HG03457 (cell line): ENCODE data around the gene ZCCHC7.
A peak's percentile ranks its signal among the peaks of the same experiment; 100 is the strongest.

Experiments used
- ATAC-seq: cut with Tn5 transposase; IDR thresholded peaks from one replicate; pipeline ENCODE4 v1.9.1; 2021; ENCODE audit warnings: moderate number of reproducible peaks; ENCODE audit not compliant: unreplicated experiment

Gene ZCCHC7

GRCh38 chr9:37364751-37365360 lies 244.5 kb downstream of the ZCCHC7 start:
- no peak for ATAC-seq

GRCh38 chr9:37369671-37370070 lies 249.3 kb downstream of the ZCCHC7 start:
- no peak for ATAC-seq

DNA sequence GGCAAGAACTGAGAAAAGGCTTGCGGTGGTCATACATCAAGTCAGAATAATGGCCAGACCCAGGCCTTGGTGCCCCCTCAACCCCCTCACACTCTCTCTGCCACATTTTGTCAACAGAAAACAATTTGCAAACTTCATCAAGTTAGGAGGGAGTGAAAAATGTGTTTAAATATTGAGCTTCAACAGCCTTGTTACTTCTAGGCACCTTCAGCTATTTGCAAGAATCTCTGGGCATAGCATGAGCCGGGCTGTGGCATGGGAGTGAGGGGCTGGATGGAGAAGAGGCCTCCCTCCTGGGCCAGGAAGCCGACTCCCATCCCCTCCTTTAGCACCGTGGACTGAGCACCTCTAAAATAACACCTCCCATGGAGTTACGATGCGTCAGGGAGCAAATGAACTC lies 249.9 kb downstream of the ZCCHC7 start:
- ATAC-seq = no peak

GRCh38 chr9:37370968-37371563 lies 250.7 kb downstream of the ZCCHC7 start:
- peak; percentile 46 for ATAC-seq

GRCh38 chr9:37371565-37372464 lies 251.4 kb downstream of the ZCCHC7 start:
- peak; percentile 15 for ATAC-seq

DNA sequence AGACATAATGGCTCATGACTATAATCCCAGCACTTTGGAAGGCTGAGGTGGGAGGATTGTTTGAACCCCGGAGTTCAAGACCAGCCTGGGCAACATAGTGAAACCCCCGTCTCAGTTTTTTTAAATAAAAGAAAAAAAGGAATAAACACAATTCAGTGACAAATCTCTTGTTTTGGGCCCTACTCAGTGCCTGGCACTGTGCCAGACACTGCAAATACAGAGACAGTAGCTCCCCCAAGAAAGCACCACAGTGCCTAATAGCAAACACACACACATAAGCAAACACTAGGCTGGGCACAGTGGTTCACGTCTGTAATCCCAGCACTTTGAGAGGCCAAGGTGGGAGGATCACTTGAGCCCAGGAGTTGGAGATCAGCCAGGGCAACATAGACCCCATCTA lies 252.5 kb downstream of the ZCCHC7 start:
- no peak for ATAC-seq

DNA sequence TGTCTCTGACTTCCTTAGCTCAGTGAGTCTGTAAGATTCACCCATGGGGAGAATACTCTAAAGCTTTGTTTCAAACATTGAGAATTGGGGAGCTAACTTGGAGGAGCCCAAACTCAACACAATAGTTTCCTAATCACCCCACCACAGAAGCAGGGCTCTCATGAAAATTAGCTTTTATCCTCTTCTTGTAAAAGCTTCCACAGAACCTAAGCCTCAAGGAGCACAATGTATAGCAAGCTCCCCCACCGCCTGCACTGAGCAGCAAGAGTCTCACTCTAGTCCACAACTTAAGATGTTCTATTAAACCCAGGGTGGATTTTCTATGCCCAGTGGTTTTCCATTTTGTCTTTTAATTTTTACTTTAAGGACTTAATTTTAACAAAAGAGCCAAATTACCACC lies 253.2 kb downstream of the ZCCHC7 start:
- ATAC-seq = no peak

DNA sequence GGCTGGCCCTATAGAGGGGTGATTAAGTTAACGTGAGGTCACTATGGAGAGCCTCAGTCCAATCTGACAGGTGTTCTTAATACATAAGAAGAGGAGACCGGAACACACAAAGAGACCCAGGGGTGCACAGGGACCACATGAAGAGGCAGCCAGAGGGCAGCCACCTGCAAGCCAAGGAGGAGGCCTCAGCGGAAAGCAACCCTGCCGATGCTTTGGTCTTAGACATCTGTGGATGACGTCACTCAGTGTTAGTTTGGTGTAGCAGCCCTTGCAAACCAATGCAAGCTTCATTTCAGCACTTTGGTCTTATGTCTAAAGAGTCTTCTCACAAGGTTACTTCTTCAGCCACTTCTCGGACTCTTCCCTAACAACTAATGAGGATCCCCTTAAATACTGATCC lies 254.5 kb downstream of the ZCCHC7 start:
- no peak for ATAC-seq

GRCh38 chr9:37377688-37378612 lies 257.6 kb downstream of the ZCCHC7 start:
- ATAC-seq = no peak

GRCh38 chr9:37378613-37379004 lies 258.2 kb downstream of the ZCCHC7 start:
- ATAC-seq = no peak

DNA sequence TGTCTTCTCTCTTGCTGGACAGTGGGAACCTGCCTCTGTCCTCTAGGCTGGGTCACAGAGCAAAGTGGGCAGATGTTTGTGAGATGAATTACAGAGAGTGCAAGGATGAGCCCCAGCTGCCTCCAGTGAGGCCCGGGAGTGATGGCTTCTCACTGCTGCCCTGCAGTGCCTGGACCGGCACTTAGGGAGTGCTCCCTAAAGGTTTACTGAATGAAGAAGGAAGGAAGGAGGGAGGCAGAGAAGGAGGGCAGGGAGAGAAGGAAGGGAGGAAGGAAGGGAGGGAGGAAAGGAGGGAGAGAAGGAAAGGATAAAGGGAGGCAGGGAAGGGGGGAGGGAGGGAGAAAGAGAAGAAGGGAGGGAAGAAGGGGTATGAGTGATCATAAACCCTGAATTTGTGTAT lies 259.5 kb downstream of the ZCCHC7 start:
- ATAC-seq = no peak

- ATAC-seq = no peak
Measured at GRCh38 chr9:37380570-37380969, 260.2 kb downstream of the ZCCHC7 start.

DNA sequence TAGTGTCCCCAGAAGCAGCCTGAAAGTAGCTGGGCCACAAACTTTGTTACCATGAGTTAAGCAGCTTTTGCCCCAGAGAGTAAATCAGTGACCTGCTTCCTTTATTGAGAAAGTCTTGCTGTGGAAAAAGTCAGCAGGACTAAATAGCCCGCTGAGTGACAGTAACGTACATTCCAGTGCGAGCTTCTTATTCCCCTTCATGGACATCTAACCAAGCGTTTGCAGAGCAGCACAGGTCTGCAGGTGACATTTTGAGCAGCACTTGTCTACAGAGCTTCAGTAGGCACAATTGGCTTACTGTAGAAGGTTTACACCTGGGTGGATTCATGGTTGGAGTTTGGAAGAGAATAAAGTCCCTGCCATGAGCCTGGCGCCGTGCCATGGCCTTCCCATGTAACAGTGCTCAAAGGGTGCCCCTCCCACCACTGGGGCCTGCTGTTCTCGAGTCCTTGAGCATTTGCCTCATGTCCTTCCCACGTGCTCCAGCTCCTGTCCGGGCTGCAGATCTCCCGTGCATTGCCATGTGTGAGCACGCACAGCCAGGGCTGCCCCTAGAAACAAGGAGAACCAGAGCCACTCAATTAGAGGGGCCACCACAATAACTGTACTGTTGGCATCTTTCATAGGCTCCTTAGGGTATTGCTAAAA lies 260.8 kb downstream of the ZCCHC7 start:
- no peak for ATAC-seq

DNA sequence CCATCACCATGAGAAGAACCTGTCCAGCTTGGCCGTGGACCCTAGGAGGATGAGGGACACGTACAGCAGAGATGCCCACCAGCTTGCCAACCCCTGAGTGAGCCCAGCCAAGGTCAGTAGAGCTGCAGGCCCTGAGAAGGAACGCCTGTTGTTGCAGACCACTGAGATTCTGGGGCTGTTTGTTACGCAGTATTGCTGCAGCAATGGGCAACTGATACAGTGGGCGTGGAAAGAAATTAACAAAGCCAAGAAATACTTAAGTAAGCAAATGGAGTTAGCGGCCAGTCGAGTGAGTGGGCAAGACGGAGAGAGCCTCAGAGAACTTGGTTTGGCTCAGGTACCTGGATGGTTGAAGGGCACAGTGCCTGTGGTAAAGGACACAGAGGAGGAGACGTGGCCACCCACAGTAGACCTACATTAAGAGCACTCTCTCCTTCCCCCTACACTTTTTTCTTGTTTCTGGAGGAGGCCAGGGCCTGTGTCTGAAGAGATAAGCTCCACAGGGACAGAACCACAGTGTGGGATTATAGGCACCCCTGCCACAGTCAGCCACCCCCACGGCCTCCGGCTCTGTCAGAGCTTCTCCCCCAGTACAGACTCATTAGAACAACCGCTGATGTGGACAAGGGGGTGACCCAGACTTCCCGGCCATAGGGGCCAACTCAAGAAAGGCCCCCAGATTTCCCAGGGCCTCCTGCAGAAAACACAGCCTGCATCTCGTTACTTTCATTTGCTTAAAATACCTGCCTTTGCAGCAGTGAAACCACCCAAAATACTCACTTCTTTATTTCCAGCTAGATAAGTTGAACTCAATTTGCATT lies 262.0 kb downstream of the ZCCHC7 start:
- ATAC-seq = no peak

DNA sequence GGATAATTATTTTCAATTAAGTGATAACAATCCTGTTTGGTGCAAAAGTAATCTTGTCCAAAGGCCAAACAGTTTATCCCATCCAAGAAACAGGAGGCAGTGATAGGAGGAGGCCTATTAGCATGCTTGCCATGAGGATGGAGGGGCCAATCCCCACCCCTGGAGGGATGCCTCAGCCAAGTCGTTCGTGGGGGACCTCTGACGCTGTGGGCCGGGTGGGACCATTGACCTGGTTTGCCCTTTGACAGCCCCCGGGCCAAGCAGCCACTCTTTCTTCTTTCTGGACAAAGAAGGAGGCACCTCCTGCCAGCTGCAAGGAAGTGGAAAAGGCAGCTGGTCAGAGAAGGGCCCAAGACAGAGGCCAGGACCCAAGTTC lies 262.6 kb downstream of the ZCCHC7 start:
- ATAC-seq = no peak

- no peak for ATAC-seq
Measured at GRCh38 chr9:37383393-37383792, 263.0 kb downstream of the ZCCHC7 start.

DNA sequence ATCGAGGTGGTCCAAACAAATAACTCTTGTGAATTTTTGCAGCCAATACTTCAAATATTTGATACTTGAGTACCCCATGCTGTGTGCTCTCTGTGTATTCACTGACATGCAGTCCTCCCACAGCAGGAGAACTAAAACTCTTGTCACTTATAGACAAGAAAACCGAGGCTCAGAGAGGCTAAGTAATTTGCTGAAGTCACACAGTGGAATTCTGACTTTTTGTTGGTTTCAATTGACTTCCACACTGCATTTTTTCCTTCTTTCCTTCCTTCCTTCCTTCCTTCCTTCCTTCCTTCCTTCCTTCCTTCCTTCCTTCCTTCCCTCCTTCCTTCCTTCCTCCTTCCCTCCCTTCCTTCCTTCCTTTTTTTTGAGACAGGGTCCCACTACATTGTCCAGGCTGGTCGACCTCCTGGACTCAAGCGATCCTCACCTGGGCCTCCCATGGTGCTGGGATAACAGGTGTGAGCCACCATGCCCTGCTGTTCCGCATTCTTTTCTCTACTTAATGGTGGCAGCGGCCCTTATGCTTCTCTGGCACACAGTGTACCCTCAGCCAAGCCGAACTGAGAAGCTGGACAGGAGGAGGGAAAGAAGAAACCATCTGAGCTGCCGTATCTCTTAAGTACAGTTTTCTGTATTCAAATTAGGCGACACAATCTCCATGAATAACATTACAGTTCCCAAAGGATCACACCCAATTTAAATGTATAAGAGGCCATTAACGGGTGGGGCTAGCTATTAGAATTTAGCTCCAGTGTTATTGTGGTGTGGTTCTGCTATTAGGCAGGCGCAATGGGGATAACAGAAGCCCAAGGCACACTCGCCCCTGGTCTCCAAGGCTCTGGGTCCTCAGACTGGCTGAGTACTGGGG lies 263.7 kb downstream of the ZCCHC7 start:
- ATAC-seq = no peak

DNA sequence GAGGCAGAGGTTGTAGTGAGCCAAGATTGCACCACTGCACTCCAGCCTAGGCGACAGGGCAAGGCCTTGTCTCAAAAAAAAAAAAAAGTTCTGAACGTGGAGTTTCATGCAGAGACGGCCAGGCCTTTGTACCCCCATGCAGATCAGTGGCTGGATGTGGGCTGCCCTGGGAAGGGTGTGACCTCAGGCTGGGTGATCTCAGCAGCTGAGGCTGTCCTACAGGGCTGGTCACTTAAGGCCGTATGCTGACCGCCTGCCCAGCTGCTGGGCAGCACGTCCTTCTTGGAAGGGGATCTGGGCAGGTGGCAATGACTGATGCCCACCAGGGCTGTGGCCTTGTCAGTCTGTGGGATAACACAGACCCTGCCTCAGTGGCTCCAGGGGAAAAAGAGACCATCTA lies 264.9 kb downstream of the ZCCHC7 start:
- ATAC-seq = no peak

- ATAC-seq = no peak
Measured at GRCh38 chr9:37386988-37387387, 266.6 kb downstream of the ZCCHC7 start.
